Colonic mucosa (tissue), 4 donors: ENCODE measurements around the gene CX3CL1. TPM values are rescaled to one million over a fixed set of nuclear protein-coding genes. Genes with fewer than 3 reads are reported as not detected.

Experiments
- DNase-seq: peaks from one replicate; pipeline ENCODE4 v3.0.0-alpha.2; 2020
- H3K27ac ChIP-seq: fragments of 200-600 bp; one replicate; pipeline ENCODE4 v1.8.0; 2021
- H3K27me3 ChIP-seq: fragments of 200-600 bp; one replicate; pipeline ENCODE4 v1.8.0; 2021
- H3K36me3 ChIP-seq: fragments of 200-600 bp; one replicate; pipeline ENCODE4 v1.8.0; 2021
- H3K4me1 ChIP-seq: fragments of 200-600 bp; one replicate; pipeline ENCODE4 v1.8.0; 2021; ENCODE audit warnings: mild to moderate bottlenecking
- H3K4me3 ChIP-seq: fragments of 200-600 bp; one replicate; pipeline ENCODE4 v1.8.0; 2021
- H3K9ac ChIP-seq, 2 donors: one replicate each; pipeline ENCODE4 v1.7.0; 2013; ENCODE audit warnings: control low read depth in 2 of 2, low read depth in 2 of 2, low read length in 2 of 2
- H3K9me3 ChIP-seq: fragments of 200-600 bp; one replicate; pipeline ENCODE4 v1.8.0; 2021
- intact Hi-C: fragments of 100-400 bp; cut with DNase I; formaldehyde crosslinking; loops from one replicate; pipeline ENCODE4 v1.14.1; 2022
- total RNA-seq, 2 donors: library from RNA; stranded (reverse); fragmentation: NEBNext Ultra II Directional in 1 of 2; extraction: Animal tissue kit (Norgen Biotek cat#: 25700) in 1 of 2; gene quantifications; one replicate each; pipeline ENCODE4 v1.2.1, GENCODE V29; 2021
- TF ChIP-seq, protein P1 (sequence below): fragments of 200-600 bp; IDR thresholded peaks from one replicate; pipeline ENCODE4 v1.8.0; 2022; ENCODE audit warnings: antibody characterized with exemption, mild to moderate bottlenecking
- donor health status: healthy.
- donor health status: DM: no; HTN: no; CAD: no.
- donor health status: DM: no; HTN: no; CAD: no.

The CX3CL1 gene
- total RNA-seq, 2 donors from 2014 or later: 1.8 to 4.6 TPM

- no peak overlapping the region for H3K27ac ChIP-seq
- H3K36me3 ChIP-seq: no peaks in the 10 kb centered on the region
- H3K27me3 ChIP-seq: no peaks in the 10 kb centered on the region
- DNase-seq: no peak
- intact Hi-C loops: no loop called here
- no peaks in the 10 kb centered on the region for H3K4me1 ChIP-seq
- TF ChIP-seq, protein P1, sequence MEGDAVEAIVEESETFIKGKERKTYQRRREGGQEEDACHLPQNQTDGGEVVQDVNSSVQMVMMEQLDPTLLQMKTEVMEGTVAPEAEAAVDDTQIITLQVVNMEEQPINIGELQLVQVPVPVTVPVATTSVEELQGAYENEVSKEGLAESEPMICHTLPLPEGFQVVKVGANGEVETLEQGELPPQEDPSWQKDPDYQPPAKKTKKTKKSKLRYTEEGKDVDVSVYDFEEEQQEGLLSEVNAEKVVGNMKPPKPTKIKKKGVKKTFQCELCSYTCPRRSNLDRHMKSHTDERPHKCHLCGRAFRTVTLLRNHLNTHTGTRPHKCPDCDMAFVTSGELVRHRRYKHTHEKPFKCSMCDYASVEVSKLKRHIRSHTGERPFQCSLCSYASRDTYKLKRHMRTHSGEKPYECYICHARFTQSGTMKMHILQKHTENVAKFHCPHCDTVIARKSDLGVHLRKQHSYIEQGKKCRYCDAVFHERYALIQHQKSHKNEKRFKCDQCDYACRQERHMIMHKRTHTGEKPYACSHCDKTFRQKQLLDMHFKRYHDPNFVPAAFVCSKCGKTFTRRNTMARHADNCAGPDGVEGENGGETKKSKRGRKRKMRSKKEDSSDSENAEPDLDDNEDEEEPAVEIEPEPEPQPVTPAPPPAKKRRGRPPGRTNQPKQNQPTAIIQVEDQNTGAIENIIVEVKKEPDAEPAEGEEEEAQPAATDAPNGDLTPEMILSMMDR: no peak
- H3K4me3 ChIP-seq: no peak overlapping the region
- H3K9me3 ChIP-seq: no peaks in the 10 kb centered on the region
- H3K9ac ChIP-seq: no peak overlapping the region
Observed at GRCh38 chr16:57424583-57424982, 52.3 kb downstream of the CX3CL1 start.

DNA sequence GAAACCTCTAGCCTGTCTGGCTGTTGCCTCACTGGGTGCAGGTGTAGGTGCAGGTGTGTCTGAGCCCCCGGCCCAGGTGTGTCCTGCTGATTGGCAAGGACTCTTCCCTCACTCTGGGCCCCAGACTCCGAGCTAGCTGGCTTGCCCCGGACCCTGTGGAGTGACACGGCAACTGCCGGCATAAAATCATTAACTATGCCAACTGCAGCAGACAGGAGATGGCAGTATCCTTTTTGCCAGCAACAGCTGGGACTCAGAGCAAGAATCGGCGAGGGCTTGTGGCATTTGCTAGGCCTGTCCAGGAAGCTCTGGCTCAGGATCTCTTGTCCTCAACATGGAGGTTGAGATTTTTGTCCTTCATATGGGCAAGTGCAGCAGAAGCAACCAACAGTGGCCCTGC, 54.1 kb downstream of the CX3CL1 start:
- Histone ChIP-seq H3K4me1 (no peaks in the 10 kb centered on the region), H3K4me3 (no peak overlapping the region), H3K36me3 (peaks cover 14% of the 10 kb centered on the region), H3K27ac (no peak overlapping the region), H3K27me3 (no peaks in the 10 kb centered on the region), H3K9ac (no peak overlapping the region), H3K9me3 (no peaks in the 10 kb centered on the region)
- TF ChIP-seq, protein P1: no peak
- intact Hi-C loops: no loop called here
- no peak for DNase-seq

DNA sequence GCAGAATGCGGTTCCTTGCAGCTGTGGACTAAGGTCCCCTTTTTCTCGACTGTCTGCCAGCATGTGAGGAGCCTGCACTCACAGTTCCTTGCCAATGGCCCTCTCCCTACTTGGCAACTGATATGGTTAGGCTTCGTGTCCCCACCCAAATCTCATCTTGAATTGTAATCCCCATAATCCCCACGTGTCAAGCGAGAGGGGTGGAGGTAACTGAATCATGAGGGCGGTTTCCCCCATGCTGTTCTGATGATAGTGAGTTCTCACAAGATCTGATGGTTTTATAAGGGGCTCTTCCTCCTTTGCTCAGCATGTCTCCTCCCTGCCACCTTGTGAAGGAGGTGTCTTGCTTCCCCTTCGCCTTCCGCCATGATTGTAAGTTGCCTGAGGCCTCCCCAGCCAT, 55.0 kb downstream of the CX3CL1 start:
- intact Hi-C loops: no loop called here
- TF ChIP-seq, protein P1: no peak
- H3K27me3 ChIP-seq: no peaks in the 10 kb centered on the region
- H3K9ac ChIP-seq: no peak overlapping the region
- peaks cover 14% of the 10 kb centered on the region for H3K36me3 ChIP-seq
- H3K27ac ChIP-seq: no peak overlapping the region
- no peak for DNase-seq
- no peak overlapping the region for H3K4me3 ChIP-seq
- no peaks in the 10 kb centered on the region for H3K4me1 ChIP-seq
- H3K9me3 ChIP-seq: no peaks in the 10 kb centered on the region

- TF ChIP-seq, protein P1: no peak
- H3K9ac ChIP-seq: no peak overlapping the region
- no peak for DNase-seq
- peaks cover 14% of the 10 kb centered on the region for H3K36me3 ChIP-seq
- H3K4me1 ChIP-seq: no peaks in the 10 kb centered on the region
- no peaks in the 10 kb centered on the region for H3K27me3 ChIP-seq
- no peaks in the 10 kb centered on the region for H3K9me3 ChIP-seq
- H3K27ac ChIP-seq: no peak overlapping the region
- intact Hi-C loops: no loop called here
- H3K4me3 ChIP-seq: no peak overlapping the region
Observed at GRCh38 chr16:57427824-57428223, 55.5 kb downstream of the CX3CL1 start.

- Histone ChIP-seq H3K27ac (no peak overlapping the region), H3K27me3 (no peaks in the 10 kb centered on the region), H3K4me3 (no peak overlapping the region), H3K9me3 (no peaks in the 10 kb centered on the region), H3K9ac (no peak overlapping the region), H3K36me3 (peaks cover 30% of the 10 kb centered on the region), H3K4me1 (no peaks in the 10 kb centered on the region)
- intact Hi-C loops: no loop called here
- no peak for DNase-seq
- TF ChIP-seq, protein P1: no peak
Observed at GRCh38 chr16:57430955-57431354, 58.7 kb downstream of the CX3CL1 start.

GRCh38 chr16:57432505-57432904, 60.2 kb downstream of the CX3CL1 start:
- TF ChIP-seq, protein P1: no peak
- H3K9me3 ChIP-seq: no peaks in the 10 kb centered on the region
- peaks cover 30% of the 10 kb centered on the region for H3K36me3 ChIP-seq
- no peaks in the 10 kb centered on the region for H3K27me3 ChIP-seq
- no peak overlapping the region for H3K4me3 ChIP-seq
- no peak overlapping the region for H3K27ac ChIP-seq
- no peak for DNase-seq
- intact Hi-C loops: no loop called here
- H3K9ac ChIP-seq: no peak overlapping the region
- H3K4me1 ChIP-seq: no peaks in the 10 kb centered on the region
